GOT3 (cell line): ENCODE data around the gene CLN5.

Source experiments
- DNase-seq: peaks from one replicate; lab custom pipeline; 2025; ENCODE audit warnings: mixed read lengths; lab: John Stamatoyannopoulos, UW

CLN5 gene

DNA sequence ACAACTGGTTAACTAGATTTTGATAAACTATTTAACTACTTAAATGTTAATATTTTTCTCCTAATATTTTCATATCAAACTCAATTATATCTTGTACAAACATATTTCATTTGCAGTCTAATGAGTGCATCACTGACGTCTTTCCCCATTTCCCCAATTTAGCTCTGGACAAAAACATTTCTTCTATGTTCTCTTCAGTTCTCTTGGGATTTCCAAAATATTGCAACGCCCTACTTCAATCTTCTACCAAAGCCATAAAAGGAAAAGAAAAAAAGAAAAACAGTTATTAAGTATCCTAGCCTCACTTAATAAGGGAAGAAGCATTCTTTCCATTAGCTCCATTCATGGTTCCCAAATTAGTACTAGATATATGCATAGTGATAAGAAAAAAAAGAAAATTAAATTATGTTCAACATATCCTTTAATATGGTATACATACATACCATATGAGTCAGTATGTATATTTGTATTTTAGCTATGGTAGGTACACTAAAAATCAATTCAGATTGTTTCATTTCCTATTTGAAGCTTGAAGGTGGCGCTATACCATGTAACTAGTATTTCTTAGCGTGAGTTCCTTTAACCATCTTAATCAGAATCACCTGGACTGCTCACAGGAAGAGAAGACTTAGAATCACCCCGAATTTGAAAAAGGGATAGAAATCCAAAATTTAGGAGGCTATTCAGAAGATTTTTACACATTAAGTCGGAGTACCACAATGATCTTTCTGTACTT, 25.2 kb downstream of the CLN5 start:
- no peak for DNase-seq

DNA sequence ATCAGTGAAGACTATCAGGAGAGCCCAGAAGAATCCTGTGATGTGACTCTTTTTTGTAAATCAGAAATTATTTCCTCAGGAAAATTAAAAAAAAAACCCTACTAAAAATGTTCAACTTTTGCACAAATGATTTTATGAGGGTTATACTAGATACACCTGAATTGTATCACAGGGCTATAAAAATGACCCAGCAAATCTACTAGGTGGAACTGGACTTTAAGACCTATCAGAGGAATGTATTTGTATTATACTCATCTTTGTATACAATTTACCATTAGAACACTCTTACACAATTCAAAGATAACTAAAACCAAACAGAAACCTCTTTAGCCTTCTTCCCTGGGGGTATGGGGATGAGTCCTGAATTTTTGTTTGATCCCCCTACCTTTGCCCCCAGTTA, 27.9 kb downstream of the CLN5 start:
- DNase-seq: no peak

- no peak for DNase-seq
Observed at GRCh38 chr13:77022341-77022740, 30.5 kb downstream of the CLN5 start.

- no peak for DNase-seq
Observed at GRCh38 chr13:77026255-77026860, 34.5 kb downstream of the CLN5 start.

- DNase-seq: peak; percentile 61
Observed at GRCh38 chr13:77026861-77027621, 35.2 kb downstream of the CLN5 start, which contains the start of gene FBXL3. Gene FBXL3, minus strand, starts transcription at chr13:77027159. Its CDS starts 5,299 bp downstream, at chr13:77021860.

DNA sequence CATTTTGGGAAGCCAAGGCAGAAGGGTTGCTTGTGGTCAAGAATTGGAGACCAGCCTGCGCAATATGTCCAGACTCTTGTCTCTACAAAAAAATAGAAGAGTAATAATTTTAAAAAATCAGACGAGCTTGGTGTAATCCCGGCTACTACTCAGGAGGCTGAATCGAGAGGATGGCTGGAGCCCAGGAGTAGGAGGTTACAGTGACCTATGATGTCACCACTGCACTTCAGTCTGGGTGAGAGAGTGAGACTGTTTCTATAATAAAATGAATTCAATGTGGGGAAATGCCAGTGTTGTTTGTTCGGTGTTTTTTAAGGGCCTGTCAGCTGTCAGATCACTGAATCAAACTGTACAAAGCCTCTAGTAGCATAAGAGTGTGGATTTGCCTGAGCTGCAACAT, 36.3 kb downstream of the CLN5 start:
- no peak for DNase-seq

DNA sequence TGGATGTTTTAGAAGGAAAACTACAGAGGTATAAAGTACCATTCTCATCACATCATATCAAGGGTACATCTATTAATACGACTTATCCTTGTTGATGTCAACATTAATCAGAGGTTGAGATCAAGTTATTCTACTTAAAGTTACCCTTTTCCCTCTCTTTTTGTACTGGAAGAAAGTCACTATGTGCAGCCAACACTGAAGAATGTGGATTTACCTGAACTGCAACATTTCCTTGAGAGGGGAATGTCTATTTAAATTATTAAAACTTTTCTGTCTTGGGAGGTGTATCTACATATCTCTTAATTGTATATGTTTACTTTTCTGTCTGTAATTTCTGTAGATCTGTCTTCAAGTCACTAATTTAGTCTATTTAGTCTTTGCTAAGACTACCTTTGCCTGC, 37.6 kb downstream of the CLN5 start:
- DNase-seq: no peak

GRCh38 chr13:77031656-77032243, 39.9 kb downstream of the CLN5 start:
- DNase-seq: no peak

DNA sequence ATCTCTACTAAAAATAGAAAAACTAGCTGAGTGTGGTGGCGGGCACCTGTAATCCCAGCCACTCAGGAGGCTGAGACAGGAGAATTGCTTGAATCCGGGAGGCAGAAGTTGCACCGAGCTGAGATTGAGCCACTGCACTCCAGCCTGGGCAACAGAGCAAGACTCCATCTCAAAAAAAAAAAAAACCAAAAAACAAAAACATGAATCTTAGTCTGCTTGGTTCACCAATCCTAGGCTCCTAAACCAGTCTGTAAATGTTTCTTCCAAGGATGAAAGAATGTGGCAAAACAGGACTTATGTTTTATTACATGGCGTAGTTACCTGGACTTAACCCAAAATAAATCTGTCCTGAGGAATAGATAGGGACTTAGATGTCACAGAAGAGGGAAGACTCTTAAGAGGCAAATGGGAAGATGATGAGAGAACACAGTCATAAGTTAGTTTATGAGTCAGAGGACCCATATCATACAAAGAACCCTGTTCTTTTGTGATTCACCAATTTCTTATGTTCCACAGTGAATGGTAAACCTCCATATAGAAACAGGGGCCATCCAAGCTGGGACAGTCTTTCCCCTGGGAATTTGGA, 41.9 kb downstream of the CLN5 start:
- DNase-seq: no peak

- no peak for DNase-seq
Observed at GRCh38 chr13:77034881-77035280, 43.0 kb downstream of the CLN5 start.

- DNase-seq: no peak
Observed at GRCh38 chr13:77036279-77036678, 44.4 kb downstream of the CLN5 start.

- no peak for DNase-seq
Observed at GRCh38 chr13:77038907-77039480, 47.1 kb downstream of the CLN5 start.

- DNase-seq: no peak
Observed at GRCh38 chr13:77040076-77040475, 48.2 kb downstream of the CLN5 start.

DNA sequence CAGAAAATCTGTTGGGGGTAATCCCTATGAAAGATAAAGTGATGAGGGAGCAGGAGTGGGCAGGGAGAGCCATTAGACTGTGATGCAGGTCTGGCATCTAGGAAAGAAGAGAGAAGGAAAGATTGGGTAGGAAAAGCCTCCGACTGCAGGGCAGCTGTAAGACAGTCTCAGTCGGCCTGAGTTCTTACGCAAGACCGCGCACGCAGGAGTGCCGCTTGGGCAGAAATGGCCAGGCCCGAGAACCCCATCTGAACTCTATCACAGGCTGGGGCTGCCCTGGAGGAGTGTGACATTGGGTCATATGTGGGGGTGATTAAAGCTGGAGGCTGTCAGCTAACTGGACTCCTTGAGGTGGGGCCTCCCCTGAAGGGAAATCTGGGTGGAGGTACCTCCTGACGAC, 49.0 kb downstream of the CLN5 start:
- no peak for DNase-seq

DNA sequence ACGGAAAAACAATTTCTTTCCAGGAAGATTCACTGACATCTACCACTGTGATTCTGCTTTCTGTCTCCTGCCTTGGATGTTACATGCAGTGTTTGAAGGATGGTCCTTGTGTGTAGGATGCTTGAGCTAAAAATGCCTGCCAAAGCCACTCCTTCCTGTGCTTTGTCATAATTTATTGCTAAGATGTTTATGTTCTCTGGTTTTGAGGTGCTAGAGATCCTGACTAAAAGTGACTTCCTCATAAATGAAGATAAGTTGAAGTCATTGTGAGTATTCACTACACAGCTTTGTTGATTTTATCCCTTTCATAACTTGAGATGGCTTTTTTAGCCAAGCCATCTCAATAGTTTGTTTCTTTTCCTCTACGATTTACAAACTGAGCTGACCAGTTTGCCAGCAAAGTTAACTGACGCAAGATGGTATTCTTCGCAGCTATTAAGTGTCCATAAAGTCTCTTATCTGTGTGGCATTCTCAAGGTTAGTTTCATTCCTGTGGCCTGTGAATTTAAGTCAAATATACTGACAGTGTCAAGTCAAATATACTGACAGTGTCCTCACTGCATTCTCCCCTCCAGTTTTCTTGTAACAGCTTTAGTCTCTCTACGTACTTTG, 50.8 kb downstream of the CLN5 start:
- no peak for DNase-seq

DNA sequence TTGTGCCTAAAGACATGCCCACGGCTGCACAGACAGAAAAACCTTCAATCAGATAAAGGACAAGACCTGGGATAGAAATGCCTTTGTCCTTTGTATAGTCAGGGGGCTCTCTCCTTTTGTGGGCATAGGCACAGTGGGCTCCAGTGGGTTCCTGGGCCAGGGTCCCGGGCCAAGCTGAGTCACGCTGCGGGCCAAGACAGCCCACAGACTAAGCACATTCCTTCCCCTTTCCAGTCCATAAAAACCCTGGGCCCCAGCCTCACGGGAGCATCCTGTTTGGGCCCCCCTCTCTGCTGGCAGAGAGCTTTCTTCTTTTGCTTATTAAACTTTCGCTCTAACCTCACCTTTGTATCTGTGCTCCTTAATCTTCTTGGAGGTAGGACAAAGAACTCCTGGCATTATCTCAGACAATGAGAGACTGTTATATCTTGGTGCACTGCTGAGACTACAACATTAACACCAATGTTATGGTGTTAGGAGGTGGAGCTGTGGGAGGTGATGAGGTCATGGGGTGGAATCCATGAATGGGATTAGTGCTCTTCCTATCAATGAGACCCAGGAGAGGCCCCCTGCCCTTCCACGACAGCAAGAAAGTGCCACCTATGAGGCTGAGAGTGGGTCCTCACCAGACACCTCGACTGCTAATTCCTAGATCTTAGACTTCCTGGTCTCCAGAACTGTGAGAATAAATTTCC, 55.9 kb downstream of the CLN5 start:
- no peak for DNase-seq

DNA sequence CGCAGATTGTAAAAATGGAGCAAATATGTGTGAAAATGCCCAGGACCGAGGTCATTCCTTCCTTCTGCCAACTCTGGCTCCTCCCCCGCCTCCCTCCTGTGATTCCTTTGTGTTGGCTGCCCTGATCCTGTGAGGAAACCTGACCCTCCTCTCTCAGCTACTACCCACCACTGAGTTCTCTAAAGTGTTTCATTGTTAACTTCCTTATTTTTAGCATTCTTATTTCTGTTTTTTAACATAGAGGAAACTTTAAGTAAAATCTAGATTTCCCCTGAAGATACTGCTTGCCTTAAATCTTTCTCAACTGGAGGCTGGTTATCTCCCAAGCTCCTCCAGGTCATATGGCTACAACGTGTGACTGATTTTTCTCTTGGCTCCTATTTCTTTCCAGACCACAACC, 56.8 kb downstream of the CLN5 start:
- DNase-seq: no peak

DNA sequence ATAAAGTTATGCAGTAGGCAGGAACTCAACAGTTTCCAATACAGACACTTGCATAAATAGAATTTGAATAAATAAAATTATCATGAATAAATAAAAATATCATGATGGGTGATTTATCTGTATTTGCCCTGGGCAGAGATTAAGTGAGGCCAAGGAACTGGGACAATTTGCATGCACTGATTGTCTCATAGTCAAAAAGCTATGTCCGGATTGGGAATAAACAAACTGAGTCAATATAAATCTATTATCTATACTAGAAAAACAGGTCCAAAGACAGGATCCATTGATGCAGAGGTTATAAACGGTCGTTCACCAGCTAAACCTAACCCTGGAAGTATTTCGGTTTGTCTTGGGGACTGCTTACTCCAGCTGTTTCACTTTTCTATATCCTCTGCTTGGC, 61.3 kb downstream of the CLN5 start:
- no peak for DNase-seq
